GM12872 (cell line): ENCODE data around the gene CCDC40.

Source experiments
- TF ChIP-seq, protein P1 (sequence below): IDR thresholded peaks from 3 replicates; pipeline ENCODE4 v1.5.1; 2011; ENCODE audit warnings: low read depth, mild to moderate bottlenecking, low read length, moderate library complexity; ENCODE audit not compliant: insufficient read depth

CCDC40 gene

DNA sequence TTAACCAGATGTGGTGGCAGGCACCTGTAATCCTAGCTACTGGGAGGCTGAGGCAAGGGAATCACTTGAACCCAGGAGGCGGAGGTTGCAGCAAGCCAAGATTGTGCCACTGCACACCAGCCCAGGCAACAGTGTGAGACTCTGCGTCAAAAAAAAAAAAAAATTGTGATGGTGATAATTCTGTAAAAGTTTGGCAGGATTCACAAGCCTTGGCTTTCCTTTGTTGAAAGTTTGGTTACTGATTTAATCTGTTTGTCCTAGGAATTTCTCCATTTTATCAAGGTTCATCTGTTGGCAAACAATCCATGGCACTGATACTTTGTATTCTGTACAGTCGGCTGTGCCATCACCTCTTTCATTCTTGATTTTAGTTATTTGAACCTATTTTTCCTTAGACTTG, 94.5 kb downstream of the CCDC40 start:
- TF ChIP-seq, protein P1, sequence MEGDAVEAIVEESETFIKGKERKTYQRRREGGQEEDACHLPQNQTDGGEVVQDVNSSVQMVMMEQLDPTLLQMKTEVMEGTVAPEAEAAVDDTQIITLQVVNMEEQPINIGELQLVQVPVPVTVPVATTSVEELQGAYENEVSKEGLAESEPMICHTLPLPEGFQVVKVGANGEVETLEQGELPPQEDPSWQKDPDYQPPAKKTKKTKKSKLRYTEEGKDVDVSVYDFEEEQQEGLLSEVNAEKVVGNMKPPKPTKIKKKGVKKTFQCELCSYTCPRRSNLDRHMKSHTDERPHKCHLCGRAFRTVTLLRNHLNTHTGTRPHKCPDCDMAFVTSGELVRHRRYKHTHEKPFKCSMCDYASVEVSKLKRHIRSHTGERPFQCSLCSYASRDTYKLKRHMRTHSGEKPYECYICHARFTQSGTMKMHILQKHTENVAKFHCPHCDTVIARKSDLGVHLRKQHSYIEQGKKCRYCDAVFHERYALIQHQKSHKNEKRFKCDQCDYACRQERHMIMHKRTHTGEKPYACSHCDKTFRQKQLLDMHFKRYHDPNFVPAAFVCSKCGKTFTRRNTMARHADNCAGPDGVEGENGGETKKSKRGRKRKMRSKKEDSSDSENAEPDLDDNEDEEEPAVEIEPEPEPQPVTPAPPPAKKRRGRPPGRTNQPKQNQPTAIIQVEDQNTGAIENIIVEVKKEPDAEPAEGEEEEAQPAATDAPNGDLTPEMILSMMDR, result no peak

DNA sequence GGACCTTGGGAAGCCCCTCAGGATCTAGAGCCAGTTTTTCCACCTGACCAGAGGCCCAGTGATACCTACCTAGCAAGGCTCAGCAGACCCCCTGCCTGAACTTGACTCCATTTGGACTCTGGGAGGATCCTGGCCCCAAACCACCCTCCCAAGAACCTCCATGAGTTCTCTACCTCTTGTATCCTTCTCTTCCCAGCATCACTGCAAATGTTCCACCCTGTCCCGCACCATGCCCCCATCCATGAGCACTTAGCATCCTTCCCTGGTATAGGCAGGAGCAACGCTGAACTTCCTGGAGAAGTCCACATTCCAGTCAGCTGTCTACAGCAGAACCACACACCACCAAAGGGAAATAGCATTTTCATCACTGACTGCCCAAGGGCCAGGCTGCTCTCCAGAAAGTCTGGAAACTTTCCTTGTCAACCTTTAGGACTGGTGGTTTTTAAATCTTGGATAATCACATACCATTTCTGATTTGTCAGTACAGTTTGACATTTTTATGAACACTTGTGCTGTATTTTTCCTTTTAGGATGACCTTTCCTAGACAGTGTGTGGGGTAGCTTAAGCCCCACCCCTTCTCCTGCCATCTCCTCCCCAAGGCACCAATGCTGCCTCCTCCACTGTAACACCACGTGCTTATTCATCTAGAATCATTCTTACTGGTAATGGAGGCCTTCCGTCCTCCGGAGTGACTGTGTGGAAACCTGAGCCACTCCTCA, 96.6 kb downstream of the CCDC40 start:
- TF ChIP-seq, protein P1, result no peak

DNA sequence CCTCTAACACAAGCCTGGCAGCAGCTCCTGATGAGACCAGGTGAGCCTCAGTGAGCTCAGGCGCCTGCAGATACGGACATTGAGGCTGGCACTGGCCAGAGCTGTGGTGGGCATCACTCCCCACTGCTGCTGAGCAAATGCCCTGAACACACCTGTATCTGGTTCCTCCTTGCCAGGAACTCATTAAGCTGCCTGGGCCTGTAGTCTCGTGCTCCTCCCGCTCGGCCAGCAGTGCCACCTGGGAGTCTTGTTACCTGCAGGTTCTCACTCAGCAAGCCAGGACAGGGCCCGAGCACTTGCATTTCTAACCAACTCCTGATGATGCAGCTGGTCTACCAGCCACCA, 97.2 kb downstream of the CCDC40 start:
- TF ChIP-seq, protein P1, result no peak

DNA sequence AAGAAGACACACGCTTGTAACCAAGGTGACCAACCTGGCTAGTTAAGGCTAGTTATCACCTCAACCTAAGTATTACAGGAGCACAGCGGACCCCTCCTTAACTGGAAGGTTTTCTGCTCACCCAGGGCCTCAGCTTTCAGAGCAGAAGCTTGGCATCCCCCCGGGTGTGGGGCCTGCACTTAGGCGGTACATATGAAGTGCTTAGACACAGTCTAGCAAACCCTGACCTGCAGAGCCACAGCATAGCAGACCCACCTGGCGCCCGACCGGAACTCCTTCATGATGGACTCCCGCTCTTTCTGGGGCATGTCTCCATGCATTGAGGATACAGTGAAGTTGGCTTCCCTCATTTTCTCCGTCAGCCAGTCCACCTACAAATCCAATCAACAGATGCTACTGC, 100.7 kb downstream of the CCDC40 start:
- TF ChIP-seq, protein P1, result no peak

DNA sequence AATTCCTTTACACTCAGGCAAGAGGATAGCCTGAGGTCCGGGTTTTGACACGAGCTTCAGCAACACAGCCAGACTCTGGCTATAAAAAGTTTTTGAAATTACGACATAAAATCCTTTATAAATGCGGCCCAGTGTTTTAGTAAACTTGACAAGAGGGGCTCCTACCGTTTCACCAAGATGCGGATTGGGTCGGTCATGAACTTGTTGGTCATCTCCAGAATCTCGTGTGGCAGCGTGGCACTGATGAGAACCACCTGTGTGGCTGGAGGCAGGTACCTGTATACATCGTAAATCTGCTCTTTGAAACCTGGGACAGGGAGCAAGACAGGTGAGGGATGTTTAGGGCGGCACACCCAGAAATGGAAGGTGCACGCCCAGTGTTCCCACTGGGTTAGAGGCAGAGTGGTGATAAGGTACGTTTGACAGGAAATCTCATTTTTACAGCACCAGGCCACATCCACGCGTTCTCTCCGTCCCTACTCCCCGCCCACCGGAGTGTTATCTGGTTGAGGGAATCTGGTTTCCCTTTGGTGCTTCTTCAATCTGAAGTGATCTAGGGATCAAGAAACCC, 102.5 kb downstream of the CCDC40 start:
- TF ChIP-seq, protein P1, result no peak

DNA sequence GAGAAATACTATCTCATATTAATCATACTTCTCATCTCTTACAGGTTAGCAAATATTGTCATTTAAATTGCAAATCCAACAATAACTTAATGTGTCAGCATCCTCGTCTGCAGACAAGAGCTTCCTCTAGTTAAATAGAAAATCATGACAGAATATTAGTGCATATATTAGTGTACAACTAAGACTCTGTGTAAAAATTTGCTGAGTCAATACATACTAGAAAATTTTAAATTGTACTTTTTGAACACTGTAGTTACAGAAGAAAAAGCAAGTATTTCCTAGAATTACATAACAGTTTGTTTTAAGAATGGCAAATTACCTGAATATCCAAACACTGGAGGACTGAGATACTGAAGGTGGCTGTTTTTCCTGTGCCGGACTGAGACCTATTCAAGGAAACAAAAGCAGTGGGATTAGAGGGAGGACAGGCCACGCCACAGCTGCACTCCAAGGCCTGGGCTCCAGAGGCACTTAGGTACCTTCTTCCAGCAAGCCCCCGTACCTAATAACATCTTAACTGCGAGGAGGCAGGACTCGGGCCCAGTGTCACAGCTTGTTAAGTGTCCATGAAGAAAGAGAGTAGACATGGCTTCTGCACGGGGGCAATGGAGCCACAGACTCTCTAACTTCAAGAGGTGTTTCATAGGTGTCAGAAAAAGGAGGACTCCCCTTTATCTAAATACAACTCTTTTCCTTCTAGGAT, 105.2 kb downstream of the CCDC40 start:
- TF ChIP-seq, protein P1, result no peak

DNA sequence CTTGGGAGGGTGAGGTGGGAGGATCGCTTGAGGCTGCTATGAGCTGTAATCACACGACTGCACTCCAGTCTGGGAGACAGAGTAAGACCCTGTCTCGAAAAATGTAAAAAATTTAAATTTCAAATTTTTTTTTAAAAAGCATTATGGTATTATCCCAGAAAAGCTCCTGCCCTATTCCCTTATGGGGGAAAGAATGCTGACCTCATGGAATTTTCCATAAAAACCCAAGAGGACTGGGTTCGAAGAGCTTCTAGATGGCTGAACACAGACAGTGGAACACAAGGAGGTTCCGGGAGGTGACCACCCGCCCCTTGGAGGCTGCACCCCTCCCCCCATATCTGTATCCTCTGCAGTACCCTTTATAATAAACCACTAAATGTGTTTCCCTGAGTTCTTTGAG, 106.5 kb downstream of the CCDC40 start:
- TF ChIP-seq, protein P1, result no peak
